Epithelial cell of esophagus (primary cell): ENCODE results near the gene IFT43.

ENCODE experiments used
- DNase-seq: peaks from one replicate; pipeline ENCODE4 v3.0.0; 2010; ENCODE audit warnings: low read depth
- H3K4me3 ChIP-seq: 2 replicates; pipeline ENCODE4 v1.5.1; 2011; ENCODE audit warnings: mild to moderate bottlenecking, low read length, control low read depth
- CTCF ChIP-seq: IDR thresholded peaks from 2 replicates; pipeline ENCODE4 v1.5.1; 2011; ENCODE audit warnings: low read depth, mild to moderate bottlenecking, low read length, control low read depth, inconsistent platforms; ENCODE audit not compliant: insufficient read depth; ENCODE audit errors: missing control alignments

The IFT43 gene

GRCh38 chr14:76100236-76100635, 114.7 kb downstream of the IFT43 start:
- TF ChIP-seq CTCF, result no peak

GRCh38 chr14:76101391-76102379, 116.1 kb downstream of the IFT43 start:
- TF ChIP-seq CTCF, result no peak
- peak; percentile 18 for DNase-seq
- no peak overlapping the region for H3K4me3 ChIP-seq

More at GRCh38 chr14:76100236-76100635, 114.7 kb downstream of the IFT43 start:
- DNase-seq, result no peak
- no peak overlapping the region for H3K4me3 ChIP-seq

- no peak for DNase-seq
- TF ChIP-seq CTCF, result no peak
- no peak overlapping the region for H3K4me3 ChIP-seq
Measured at GRCh38 chr14:76104802-76105355, 119.3 kb downstream of the IFT43 start.

- TF ChIP-seq CTCF, result no peak
- no peak for DNase-seq
- H3K4me3 ChIP-seq, result no peak overlapping the region
Measured at GRCh38 chr14:76106188-76106587, 120.6 kb downstream of the IFT43 start.

- no peak overlapping the region for H3K4me3 ChIP-seq
- TF ChIP-seq CTCF, result no peak
- peak; percentile 12 for DNase-seq
Measured at GRCh38 chr14:76109087-76109880, 123.7 kb downstream of the IFT43 start.

GRCh38 chr14:76112889-76113624, 127.5 kb downstream of the IFT43 start:
- TF ChIP-seq CTCF, result no peak
- DNase-seq, result no peak
- H3K4me3 ChIP-seq, result no peak overlapping the region
